Body of pancreas (tissue), 4 donors: ENCODE data around the gene PCDH15. TPM values are rescaled to one million over a fixed set of nuclear protein-coding genes. Genes with fewer than 3 reads are reported as not detected.
A peak's percentile ranks its signal among the peaks of the same experiment; 100 is the strongest.

ENCODE experiments used
- ATAC-seq: fragments of 150-250 bp; one replicate; pipeline ENCODE4 v1.9.1; 2016
- DNase-seq, 4 donors: peaks; one replicate each; pipeline ENCODE4 v3.0.0-alpha.2; 2019
- H3K27ac ChIP-seq, 4 donors: fragments of 200-600 bp; sonication (generic); 1 replicate in 3 of 4; 2 replicates in 1 of 4; pipeline versions ENCODE4 v1.5.1 to v1.6.1; 2016 to 2019; ENCODE audit warnings: mild to moderate bottlenecking in 1 of 4, mixed read lengths in 1 of 4, moderate library complexity in 1 of 4
- H3K27me3 ChIP-seq, 2 donors: fragments of 200-600 bp; sonication (generic); one replicate each; pipeline ENCODE4 v1.6.0; 2016; ENCODE audit warnings: mild to moderate bottlenecking in 1 of 2
- H3K36me3 ChIP-seq, 2 donors: fragments of 200-600 bp; sonication (generic); replicated peaks in 1 of 2; 2 replicates each; pipeline ENCODE4 v1.5.1; 2016; ENCODE audit warnings: low read depth in 2 of 2; ENCODE audit not compliant: insufficient read depth in 1 of 2
- H3K4me1 ChIP-seq: fragments of 200-600 bp; sonication (generic); one replicate; pipeline ENCODE4 v1.6.0; 2016
- H3K4me3 ChIP-seq, 2 donors: fragments of 200-600 bp; sonication (generic); 1 replicate in 1 of 2; 2 replicates in 1 of 2; pipeline ENCODE4 v1.5.1; 2016 to 2019
- H3K9me3 ChIP-seq, 3 donors: fragments of 200-600 bp; sonication (generic); 1 replicate in 2 of 3; 2 replicates in 1 of 3; pipeline ENCODE4 v1.5.1; 2016
- CTCF ChIP-seq, 7 experiments: fragments of 450-650 bp in 4 of 7; fragments of 200-600 bp in 3 of 7; sonication (generic) in 3 of 7; IDR thresholded peaks; one replicate each; pipeline ENCODE4 v1.5.1; 2016 to 2019; ENCODE audit warnings: antibody characterized with exemption in 7 of 7
- POLR2A ChIP-seq, 3 donors: fragments of 450-650 bp; IDR thresholded peaks; one replicate each; pipeline ENCODE4 v1.6.1; 2016; ENCODE audit warnings: antibody characterized with exemption in 3 of 3, mild to moderate bottlenecking in 2 of 3
- WGBS, 2 donors: methylation state at CpG; one replicate each; pipeline ENCODE4 v1.1.5; 2017; 5-methylcytosine and 5-hydroxymethylcytosine counted together
- intact Hi-C: fragments of 100-400 bp; cut with DNase I; formaldehyde crosslinking; loops from one replicate; pipeline ENCODE4 v1.15.1; 2023
- total RNA-seq, 2 donors: library from RNA; depleted of rRNA; stranded (reverse); fragments of >200 nt; gene quantifications; one replicate each; pipeline ENCODE4 v1.1.0, GENCODE V29; 2016

Gene PCDH15
- total RNA-seq, 2 donors from 2014 or later: not detected

- Histone ChIP-seq H3K9me3 (no peaks in the 10 kb centered on the region), H3K4me1 (no peaks in the 10 kb centered on the region), H3K27me3 (no peaks in the 10 kb centered on the region), H3K36me3 (no peaks in the 10 kb centered on the region), H3K4me3 (no peak overlapping the region), H3K27ac (no peak overlapping the region)
- intact Hi-C loops: no loop called here
- WGBS, 2 donors: 54 to 61% methylated on average over 4 of the region's 4 CpGs
- DNase-seq: no peak
- no peak for TF ChIP-seq CTCF (IDR thresholded peaks at IDR 0.05)
- TF ChIP-seq POLR2A (IDR thresholded peaks at IDR 0.05): no peak
- no peak for ATAC-seq
Measured at GRCh38 chr10:54444170-54444569, 356.9 kb downstream of the PCDH15 start.

- 34 to 40% methylated on average over 2 of the region's 2 CpGs for WGBS, 2 donors
- Histone ChIP-seq H3K9me3 (no peaks in the 10 kb centered on the region), H3K27ac (no peak overlapping the region), H3K4me1 (no peaks in the 10 kb centered on the region), H3K4me3 (no peak overlapping the region), H3K36me3 (no peaks in the 10 kb centered on the region), H3K27me3 (no peaks in the 10 kb centered on the region)
- intact Hi-C loops: no loop called here
- ATAC-seq (no peak), DNase-seq (no peak)
- TF ChIP-seq CTCF (IDR thresholded peaks at IDR 0.05): no peak
- no peak for TF ChIP-seq POLR2A (IDR thresholded peaks at IDR 0.05)
Measured at GRCh38 chr10:54441275-54441674, 359.8 kb downstream of the PCDH15 start.

GRCh38 chr10:54434782-54435181, 366.2 kb downstream of the PCDH15 start:
- Histone ChIP-seq H3K9me3 (no peaks in the 10 kb centered on the region), H3K27ac (no peak overlapping the region), H3K4me1 (no peaks in the 10 kb centered on the region), H3K27me3 (no peaks in the 10 kb centered on the region), H3K4me3 (no peak overlapping the region), H3K36me3 (no peaks in the 10 kb centered on the region)
- TF ChIP-seq POLR2A (IDR thresholded peaks at IDR 0.05) (no peak), CTCF (IDR thresholded peaks at IDR 0.05) (no peak)
- ATAC-seq: no peak
- DNase-seq: no peak
- intact Hi-C loops: no loop called here

GRCh38 chr10:54415483-54415882, 385.5 kb downstream of the PCDH15 start:
- no peak for ATAC-seq
- Histone ChIP-seq H3K4me3 (no peak overlapping the region), H3K9me3 (no peaks in the 10 kb centered on the region), H3K27ac (no peak overlapping the region), H3K36me3 (no peaks in the 10 kb centered on the region), H3K4me1 (no peaks in the 10 kb centered on the region), H3K27me3 (no peaks in the 10 kb centered on the region)
- intact Hi-C loops: no loop called here
- no peak for DNase-seq
- 82 to 90% methylated on average over 1 of the region's 1 CpG for WGBS, 2 donors
- TF ChIP-seq POLR2A (IDR thresholded peaks at IDR 0.05) (no peak), CTCF (IDR thresholded peaks at IDR 0.05) (no peak)

- intact Hi-C loops: no loop called here
- DNase-seq: no peak
- Histone ChIP-seq H3K4me3 (no peak overlapping the region), H3K36me3 (no peaks in the 10 kb centered on the region), H3K9me3 (no peaks in the 10 kb centered on the region), H3K27me3 (no peaks in the 10 kb centered on the region), H3K4me1 (no peaks in the 10 kb centered on the region), H3K27ac (no peak overlapping the region)
- TF ChIP-seq POLR2A (IDR thresholded peaks at IDR 0.05): no peak
- TF ChIP-seq CTCF (IDR thresholded peaks at IDR 0.05): peak in 4 of 7 experiments; percentile 16 to 28 (median 24)
- 51 to 65% methylated on average over 1 of the region's 1 CpG for WGBS, 2 donors
- no peak for ATAC-seq
Measured at GRCh38 chr10:54402576-54402975, 398.5 kb downstream of the PCDH15 start.
